Neural crest cell (in vitro differentiated cells): ENCODE measurements around the gene ADORA1. TPM values are rescaled to one million over a fixed set of nuclear protein-coding genes. Genes with fewer than 3 reads are reported as not detected.

Source experiments
- DNase-seq: peaks from one replicate; pipeline ENCODE4 v3.0.0; 2021; ENCODE audit warnings: low read depth, mixed read lengths, low spot score
- H3K27ac Mint-ChIP-seq: one replicate; pipeline ENCODE4 v1.8.0; 2021; ENCODE audit warnings: mild to moderate bottlenecking, mixed read lengths; ENCODE audit not compliant: unreplicated experiment
- H3K27me3 Mint-ChIP-seq: 2 replicates; pipeline ENCODE4 v1.8.0; 2021; ENCODE audit warnings: low read depth, mild to moderate bottlenecking, mixed read lengths
- H3K36me3 Mint-ChIP-seq: 2 replicates; pipeline ENCODE4 v1.8.0; 2021; ENCODE audit warnings: low read depth, mild to moderate bottlenecking, mixed read lengths
- H3K4me1 Mint-ChIP-seq: 2 replicates; pipeline ENCODE4 v1.8.0; 2021; ENCODE audit warnings: mixed read lengths
- H3K4me3 Mint-ChIP-seq: one replicate; pipeline ENCODE4 v1.8.0; 2021; ENCODE audit warnings: mild to moderate bottlenecking, mixed read lengths
- H3K9me3 Mint-ChIP-seq: 2 replicates; pipeline ENCODE4 v1.8.0; 2021; ENCODE audit warnings: mixed read lengths
- total RNA-seq: library from RNA; stranded (reverse); gene quantifications from 2 replicates; pipeline ENCODE4 v1.2.1, GENCODE V29; 2021
- TF ChIP-seq, protein P1 (sequence below): fragments of 200-600 bp; sonication (generic); conservative IDR thresholded peaks from 2 replicates; pipeline ENCODE4 v1.5.0; 2021; ENCODE audit warnings: antibody characterized with exemption, mild to moderate bottlenecking

The ADORA1 gene
- total RNA-seq, 1 donor from 2014 or later = 1.9 TPM

DNA sequence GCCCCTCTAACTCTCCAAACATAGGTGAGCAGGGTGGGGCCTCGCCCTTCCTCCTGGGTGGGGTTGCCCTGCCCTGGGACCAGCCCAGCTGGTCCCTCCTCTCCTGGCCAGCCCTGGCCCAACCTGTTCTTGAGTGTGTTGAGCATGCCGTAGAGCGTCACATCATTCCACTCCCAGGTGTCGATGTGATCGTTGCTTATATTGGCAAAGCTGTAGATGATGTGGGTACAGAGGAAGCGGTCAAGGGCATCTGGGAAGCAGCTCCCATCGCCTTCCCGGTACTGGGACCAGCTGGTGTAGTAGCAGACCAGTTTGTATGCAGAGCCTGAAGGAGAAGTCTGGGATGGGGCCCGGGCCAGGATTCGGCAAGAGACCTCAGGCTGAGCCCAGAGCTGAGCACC, 57.5 kb downstream of the ADORA1 start:
- no peak overlapping the region for H3K27ac Mint-ChIP-seq
- DNase-seq = no peak
- H3K36me3 Mint-ChIP-seq = no peaks in the 10 kb centered on the region
- H3K9me3 Mint-ChIP-seq = no peaks in the 10 kb centered on the region
- H3K27me3 Mint-ChIP-seq = no peaks in the 10 kb centered on the region
- peaks cover 28% of the 10 kb centered on the region for H3K4me1 Mint-ChIP-seq
- TF ChIP-seq, protein P1, sequence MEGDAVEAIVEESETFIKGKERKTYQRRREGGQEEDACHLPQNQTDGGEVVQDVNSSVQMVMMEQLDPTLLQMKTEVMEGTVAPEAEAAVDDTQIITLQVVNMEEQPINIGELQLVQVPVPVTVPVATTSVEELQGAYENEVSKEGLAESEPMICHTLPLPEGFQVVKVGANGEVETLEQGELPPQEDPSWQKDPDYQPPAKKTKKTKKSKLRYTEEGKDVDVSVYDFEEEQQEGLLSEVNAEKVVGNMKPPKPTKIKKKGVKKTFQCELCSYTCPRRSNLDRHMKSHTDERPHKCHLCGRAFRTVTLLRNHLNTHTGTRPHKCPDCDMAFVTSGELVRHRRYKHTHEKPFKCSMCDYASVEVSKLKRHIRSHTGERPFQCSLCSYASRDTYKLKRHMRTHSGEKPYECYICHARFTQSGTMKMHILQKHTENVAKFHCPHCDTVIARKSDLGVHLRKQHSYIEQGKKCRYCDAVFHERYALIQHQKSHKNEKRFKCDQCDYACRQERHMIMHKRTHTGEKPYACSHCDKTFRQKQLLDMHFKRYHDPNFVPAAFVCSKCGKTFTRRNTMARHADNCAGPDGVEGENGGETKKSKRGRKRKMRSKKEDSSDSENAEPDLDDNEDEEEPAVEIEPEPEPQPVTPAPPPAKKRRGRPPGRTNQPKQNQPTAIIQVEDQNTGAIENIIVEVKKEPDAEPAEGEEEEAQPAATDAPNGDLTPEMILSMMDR = no peak
- H3K4me3 Mint-ChIP-seq = no peak overlapping the region

DNA sequence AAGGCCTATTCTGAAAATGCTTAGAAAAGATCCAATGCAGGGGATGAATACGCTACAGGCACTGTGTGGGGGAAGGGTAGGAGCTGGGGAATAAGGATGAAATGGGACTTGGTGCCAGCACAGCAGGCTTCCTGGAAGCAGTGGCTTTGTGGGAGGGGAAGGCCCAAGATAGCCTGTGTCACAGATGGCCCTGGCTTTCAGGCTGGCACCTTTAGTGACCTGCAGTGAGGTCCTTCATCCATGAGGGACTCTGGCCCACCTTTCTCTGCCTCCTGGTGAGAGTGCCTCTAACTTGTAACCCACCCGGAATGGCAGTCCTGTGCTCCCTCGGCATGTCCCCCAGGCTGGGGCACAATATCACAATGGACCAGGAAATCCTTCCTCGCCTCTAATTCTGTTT, 58.1 kb downstream of the ADORA1 start:
- Mint-ChIP-seq H3K27ac (peak overlapping the region; percentile 71), H3K4me1 (peaks cover 28% of the 10 kb centered on the region), H3K27me3 (no peaks in the 10 kb centered on the region), H3K9me3 (no peaks in the 10 kb centered on the region), H3K36me3 (no peaks in the 10 kb centered on the region), H3K4me3 (no peak overlapping the region)
- DNase-seq = no peak
- TF ChIP-seq, protein P1 = no peak

DNA sequence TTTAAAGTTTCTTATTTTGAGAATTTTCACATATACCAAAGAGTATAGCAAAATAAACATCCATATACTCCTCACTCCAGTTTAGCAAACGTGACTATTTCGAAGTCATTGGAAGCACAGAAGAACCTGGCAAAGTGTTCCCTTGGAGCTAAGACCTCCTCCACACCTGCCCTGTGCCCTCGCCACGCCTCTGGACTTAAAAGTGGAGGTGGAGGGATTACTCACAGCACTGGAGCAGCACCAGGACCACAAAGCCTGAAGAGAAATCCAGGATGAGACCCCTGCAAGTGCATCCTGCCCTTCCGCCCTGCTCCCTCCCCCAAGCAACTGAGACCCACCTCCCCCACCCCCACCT, 58.5 kb downstream of the ADORA1 start:
- H3K9me3 Mint-ChIP-seq = no peaks in the 10 kb centered on the region
- no peak for DNase-seq
- H3K4me1 Mint-ChIP-seq = peaks cover 28% of the 10 kb centered on the region

DNA sequence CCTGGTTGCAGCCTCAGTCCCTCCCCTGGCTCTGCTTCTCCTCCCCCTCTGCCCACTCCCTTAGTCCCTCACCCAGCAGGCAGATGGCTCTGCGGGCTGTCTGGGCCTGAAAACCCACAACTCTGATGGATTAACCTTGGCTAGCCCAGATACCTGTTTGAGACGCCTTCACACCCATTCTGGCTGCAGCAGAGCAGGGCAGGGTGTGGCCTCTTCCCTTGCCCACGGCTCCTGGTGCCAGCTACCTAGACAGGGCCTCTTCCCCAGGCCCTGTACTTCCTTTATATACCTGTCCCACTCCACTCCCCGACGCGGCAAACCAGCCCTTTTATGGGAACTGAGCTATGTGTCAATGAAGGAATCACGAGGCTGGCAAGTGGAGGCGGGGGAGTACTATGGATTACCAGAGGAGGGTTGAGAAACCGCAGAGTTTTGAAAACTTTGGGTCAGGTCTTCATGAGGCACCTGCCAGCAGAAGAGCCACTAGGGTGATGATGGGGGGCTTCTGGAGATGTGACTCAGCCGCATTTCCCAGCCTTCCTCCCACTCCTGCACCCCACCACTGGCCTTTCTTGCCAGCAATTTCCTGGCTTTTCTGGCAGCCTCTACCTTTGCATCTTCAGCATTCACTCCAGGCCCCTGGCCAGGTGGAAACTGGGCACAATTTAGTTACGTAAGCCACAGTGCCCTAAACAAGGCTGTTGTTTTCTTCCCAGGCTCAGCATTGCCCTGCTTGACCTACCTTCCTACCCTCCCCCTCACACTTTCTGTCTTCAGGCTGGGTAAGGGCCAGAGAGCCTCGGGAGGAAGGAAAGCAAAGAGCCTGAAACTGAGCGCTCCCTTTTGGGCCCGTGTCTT, 59.1 kb downstream of the ADORA1 start, which contains the start of gene CHI3L1:
Gene CHI3L1, minus strand, starts transcription at position 259 of the 858 bp plus-strand sequence. Its CDS starts 81 bp downstream, at position 178.
- Mint-ChIP-seq H3K36me3 (no peaks in the 10 kb centered on the region), H3K9me3 (no peaks in the 10 kb centered on the region), H3K4me1 (peaks cover 28% of the 10 kb centered on the region), H3K27me3 (no peaks in the 10 kb centered on the region), H3K27ac (peak within 1 kb of the TSS; percentile 71), H3K4me3 (no peak within 1 kb of the TSS)
- TF ChIP-seq, protein P1 = no peak
- DNase-seq = no peak

More for the DNA sequence above, 58.5 kb downstream of the ADORA1 start:
- Mint-ChIP-seq H3K4me3 (no peak overlapping the region), H3K27me3 (no peaks in the 10 kb centered on the region), H3K27ac (no peak overlapping the region), H3K36me3 (no peaks in the 10 kb centered on the region)
- TF ChIP-seq, protein P1 = no peak

DNA sequence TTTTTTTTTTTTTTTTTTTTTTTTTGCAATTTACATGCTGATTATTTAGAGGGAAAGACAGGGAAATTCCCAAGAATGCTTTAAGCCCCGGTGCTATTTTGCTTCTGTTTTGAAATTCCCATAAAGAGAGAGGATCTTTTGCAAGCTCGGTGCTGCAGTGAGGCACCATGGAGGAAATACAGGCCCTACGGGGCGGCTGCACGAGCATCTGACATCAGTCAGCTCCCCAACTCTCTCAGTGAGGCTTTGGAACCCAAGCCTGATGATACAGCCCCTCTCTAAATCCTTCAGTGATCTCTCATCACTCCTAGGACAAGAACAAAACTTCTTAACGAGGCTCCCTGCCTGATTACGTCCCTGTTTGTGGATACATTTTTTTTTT, 59.8 kb downstream of the ADORA1 start:
- no peak overlapping the region for H3K4me3 Mint-ChIP-seq
- DNase-seq = no peak
- no peak overlapping the region for H3K27ac Mint-ChIP-seq
- H3K9me3 Mint-ChIP-seq = no peaks in the 10 kb centered on the region
- TF ChIP-seq, protein P1 = no peak
- peaks cover 28% of the 10 kb centered on the region for H3K4me1 Mint-ChIP-seq
- H3K27me3 Mint-ChIP-seq = no peaks in the 10 kb centered on the region
- H3K36me3 Mint-ChIP-seq = no peaks in the 10 kb centered on the region
